Caco-2 (cell line): ENCODE data around the gene RAB3C. TPM values are rescaled to one million over a fixed set of nuclear protein-coding genes. Genes with fewer than 3 reads are reported as not detected.

Experiments used
- BruUV-seq: library from RNA; stranded (reverse); fragments of 400-500 nt; replicated peaks from 2 replicates; lab custom pipeline; 2021; lab: Mats Ljungman, UMichigan
- CTCF ChIA-PET: fragments of 300-600 bp; sonication (Branson Sonifier 250); formaldehyde crosslinking; loops from one replicate; lab custom pipeline; 2022; ENCODE audit warnings: antibody characterized with exemption; lab: Charles Lee
- POLR2A ChIA-PET: fragments of 300-600 bp; sonication (Branson Sonifier 250); formaldehyde crosslinking; loops from one replicate; lab custom pipeline; 2022; ENCODE audit warnings: antibody characterized with exemption; lab: Charles Lee
- DNase-seq, 2 experiments: peaks; one replicate each; pipeline versions ENCODE4 v3.0.0 to v3.0.0-alpha.2; 2020 to 2022
- H3K27me3 ChIP-seq: replicated peaks from 2 replicates; pipeline ENCODE4 v1.6.0; 2011; ENCODE audit warnings: low read length; ENCODE audit not compliant: control insufficient read depth, insufficient read depth
- H3K36me3 ChIP-seq: 2 replicates; pipeline ENCODE4 v1.5.1; 2011; ENCODE audit warnings: low read length; ENCODE audit not compliant: control insufficient read depth, insufficient read depth
- H3K4me1 ChIP-seq: fragments of 250-450 bp; sonication (Bioruptor Pico); 2 replicates; pipeline ENCODE4 v1.5.1; 2020; ENCODE audit warnings: mild to moderate bottlenecking
- H3K4me3 ChIP-seq: 2 replicates; pipeline ENCODE4 v1.5.1; 2011; ENCODE audit warnings: low read depth, mild to moderate bottlenecking, control low read depth, low read length
- H3K9me3 ChIP-seq: fragments of 250-450 bp; sonication (Bioruptor Pico); 2 replicates; pipeline ENCODE4 v1.5.1; 2020; ENCODE audit warnings: mild to moderate bottlenecking, moderate library complexity
- H3K27ac Mint-ChIP-seq: one replicate; pipeline ENCODE4 v1.8.0; 2022; ENCODE audit warnings: mixed read lengths; ENCODE audit not compliant: unreplicated experiment
- H3K27me3 Mint-ChIP-seq: one replicate; pipeline ENCODE4 v1.8.0; 2022; ENCODE audit warnings: mixed read lengths; ENCODE audit not compliant: insufficient read depth, unreplicated experiment
- H3K36me3 Mint-ChIP-seq: one replicate; pipeline ENCODE4 v1.8.0; 2022; ENCODE audit warnings: mild to moderate bottlenecking, mixed read lengths; ENCODE audit not compliant: insufficient read depth, unreplicated experiment
- H3K4me1 Mint-ChIP-seq: one replicate; pipeline ENCODE4 v1.8.0; 2022; ENCODE audit warnings: low read depth, mixed read lengths; ENCODE audit not compliant: unreplicated experiment
- H3K4me3 Mint-ChIP-seq: one replicate; pipeline ENCODE4 v1.8.0; 2022; ENCODE audit warnings: mild to moderate bottlenecking, moderate library complexity, mixed read lengths; ENCODE audit not compliant: unreplicated experiment
- H3K9me3 Mint-ChIP-seq: one replicate; pipeline ENCODE4 v1.8.0; 2022; ENCODE audit warnings: mixed read lengths; ENCODE audit not compliant: unreplicated experiment
- intact Hi-C: fragments of 100-400 bp; cut with micrococcal nuclease; formaldehyde crosslinking; loops from one replicate; pipeline ENCODE4 v1.10.0; 2022; ENCODE audit not compliant: unreplicated experiment
- total RNA-seq: library from RNA; stranded (reverse); gene quantifications from 2 replicates; pipeline ENCODE4 v1.2.3, GENCODE V29; 2022
- TF ChIP-seq, protein P1 (sequence below), 2 experiments: fragments of 200-600 bp in 1 of 2; IDR thresholded peaks; 1 replicate in 1 of 2; 2 replicates in 1 of 2; pipeline versions ENCODE4 v1.5.1 to v1.8.0; 2011 to 2022; ENCODE audit warnings: antibody characterized with exemption in 1 of 2, control low read depth in 1 of 2, inconsistent platforms in 1 of 2, low read depth in 1 of 2, low read length in 1 of 2, mild to moderate bottlenecking in 1 of 2, moderate library complexity in 1 of 2; ENCODE audit not compliant: insufficient read depth in 1 of 2, severe bottlenecking in 1 of 2, unreplicated experiment in 1 of 2

The RAB3C gene
- total RNA-seq, 1 experiment from 2014 or later, result not detected

GRCh38 chr5:58855851-58856739 is 273.2 kb downstream of the RAB3C start:
- ChIA-PET POLR2A (no interaction called here), CTCF (no interaction called here)
- no peaks in the 10 kb centered on the region for H3K36me3 ChIP-seq
- BruUV-seq, result no TSS peak
- intact Hi-C loops, result no loop called here
- H3K4me3 Mint-ChIP-seq, result peak overlapping the region; percentile 14
- DNase-seq, result no peak
- no peaks in the 10 kb centered on the region for H3K9me3 ChIP-seq
- no peaks in the 10 kb centered on the region for H3K27me3 Mint-ChIP-seq
- no peak overlapping the region for H3K27ac Mint-ChIP-seq
- TF ChIP-seq, protein P1, sequence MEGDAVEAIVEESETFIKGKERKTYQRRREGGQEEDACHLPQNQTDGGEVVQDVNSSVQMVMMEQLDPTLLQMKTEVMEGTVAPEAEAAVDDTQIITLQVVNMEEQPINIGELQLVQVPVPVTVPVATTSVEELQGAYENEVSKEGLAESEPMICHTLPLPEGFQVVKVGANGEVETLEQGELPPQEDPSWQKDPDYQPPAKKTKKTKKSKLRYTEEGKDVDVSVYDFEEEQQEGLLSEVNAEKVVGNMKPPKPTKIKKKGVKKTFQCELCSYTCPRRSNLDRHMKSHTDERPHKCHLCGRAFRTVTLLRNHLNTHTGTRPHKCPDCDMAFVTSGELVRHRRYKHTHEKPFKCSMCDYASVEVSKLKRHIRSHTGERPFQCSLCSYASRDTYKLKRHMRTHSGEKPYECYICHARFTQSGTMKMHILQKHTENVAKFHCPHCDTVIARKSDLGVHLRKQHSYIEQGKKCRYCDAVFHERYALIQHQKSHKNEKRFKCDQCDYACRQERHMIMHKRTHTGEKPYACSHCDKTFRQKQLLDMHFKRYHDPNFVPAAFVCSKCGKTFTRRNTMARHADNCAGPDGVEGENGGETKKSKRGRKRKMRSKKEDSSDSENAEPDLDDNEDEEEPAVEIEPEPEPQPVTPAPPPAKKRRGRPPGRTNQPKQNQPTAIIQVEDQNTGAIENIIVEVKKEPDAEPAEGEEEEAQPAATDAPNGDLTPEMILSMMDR (IDR thresholded peaks at IDR 0.05; ENCODE audit: insufficient read depth in 1 of 2, low read depth in 1 of 2, low read length in 1 of 2, severe bottlenecking in 1 of 2, unreplicated experiment in 1 of 2), result no peak
- H3K4me3 ChIP-seq, result no peak overlapping the region
- peaks cover 7% of the 10 kb centered on the region; the same call in 1 of the 2 replicates for H3K4me1 ChIP-seq
- H3K36me3 Mint-ChIP-seq, result no peaks in the 10 kb centered on the region
- no peaks in the 10 kb centered on the region for H3K9me3 Mint-ChIP-seq
- peaks cover 7% of the 10 kb centered on the region for H3K4me1 Mint-ChIP-seq
- H3K27me3 ChIP-seq, result no peaks in the 10 kb centered on the region

DNA sequence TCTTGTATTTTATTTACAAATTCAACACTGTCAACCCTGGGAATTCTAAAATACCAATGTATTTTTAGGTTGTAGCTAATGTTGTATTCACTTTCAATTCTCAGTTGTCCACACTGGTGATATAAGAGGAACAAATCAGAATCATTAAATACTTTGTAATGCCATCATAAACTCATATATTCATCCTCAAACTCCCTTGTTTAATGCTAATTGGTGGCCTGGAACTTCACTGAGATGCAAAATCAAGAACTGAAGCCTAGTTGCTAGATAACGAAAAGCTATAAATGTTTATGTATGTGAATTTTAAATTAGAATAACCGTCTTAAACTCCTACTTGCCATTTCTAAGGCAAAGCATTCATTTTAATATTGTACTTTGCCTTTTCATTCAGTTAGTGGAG is 274.7 kb downstream of the RAB3C start:
- Histone ChIP-seq H3K36me3 (no peaks in the 10 kb centered on the region), H3K4me1 (peaks cover 7% of the 10 kb centered on the region; the same call in 1 of the 2 replicates), H3K4me3 (no peak overlapping the region), H3K27me3 (no peaks in the 10 kb centered on the region), H3K9me3 (no peaks in the 10 kb centered on the region)
- TF ChIP-seq, protein P1 (IDR thresholded peaks at IDR 0.05; ENCODE audit: insufficient read depth in 1 of 2, low read depth in 1 of 2, low read length in 1 of 2, severe bottlenecking in 1 of 2, unreplicated experiment in 1 of 2), result no peak
- Mint-ChIP-seq H3K27me3 (no peaks in the 10 kb centered on the region), H3K27ac (no peak overlapping the region), H3K36me3 (no peaks in the 10 kb centered on the region), H3K4me3 (no peak overlapping the region), H3K9me3 (no peaks in the 10 kb centered on the region), H3K4me1 (peaks cover 7% of the 10 kb centered on the region)
- intact Hi-C loops, result no loop called here
- POLR2A ChIA-PET, result no interaction called here
- no TSS peak for BruUV-seq
- no peak for DNase-seq
- CTCF ChIA-PET, result no interaction called here

GRCh38 chr5:58860680-58861079 is 277.8 kb downstream of the RAB3C start:
- CTCF ChIA-PET, result no interaction called here
- H3K36me3 Mint-ChIP-seq, result no peaks in the 10 kb centered on the region

More at GRCh38 chr5:58860680-58861079, 277.8 kb downstream of the RAB3C start:
- peaks cover 7% of the 10 kb centered on the region; the same call in 1 of the 2 replicates for H3K4me1 ChIP-seq
- no peak overlapping the region for H3K4me3 Mint-ChIP-seq
- no TSS peak for BruUV-seq
- no peaks in the 10 kb centered on the region for H3K9me3 ChIP-seq
- intact Hi-C loops, result no loop called here
- peaks cover 7% of the 10 kb centered on the region for H3K4me1 Mint-ChIP-seq
- no peak overlapping the region for H3K27ac Mint-ChIP-seq
- TF ChIP-seq, protein P1 (IDR thresholded peaks at IDR 0.05; ENCODE audit: insufficient read depth in 1 of 2, low read depth in 1 of 2, low read length in 1 of 2, severe bottlenecking in 1 of 2, unreplicated experiment in 1 of 2), result no peak
- H3K9me3 Mint-ChIP-seq, result no peaks in the 10 kb centered on the region
- H3K4me3 ChIP-seq, result no peak overlapping the region
- H3K27me3 ChIP-seq, result no peaks in the 10 kb centered on the region
- DNase-seq, result no peak
- POLR2A ChIA-PET, result no interaction called here
- H3K36me3 ChIP-seq, result no peaks in the 10 kb centered on the region
- no peaks in the 10 kb centered on the region for H3K27me3 Mint-ChIP-seq
